Muscle of back (tissue), 11 donors: ENCODE results near the gene KIRREL3. TPM values are rescaled to one million over a fixed set of nuclear protein-coding genes. Genes with fewer than 3 reads are reported as not detected.

ENCODE experiments used
- DNase-seq, 3 donors: peaks; one replicate each; pipeline versions ENCODE4 v3.0.0 to v3.0.0-alpha.2; 2013
- polyA plus RNA-seq, 10 donors: library from polyadenylated mRNA; unstranded; fragments of 120-200 nt; gene quantifications; one replicate each; pipeline ENCODE4 v1.2.1, GENCODE V29; 2013; ENCODE audit not compliant: insufficient read length in 10 of 10

The KIRREL3 gene
- polyA plus RNA-seq, 10 donors, result 0.44 to 2.8 (median 1.2) TPM

- DNase-seq, result no peak
Measured at GRCh38 chr11:126423743-126424142, 576.8 kb downstream of the KIRREL3 start.

- DNase-seq, result no peak
Measured at GRCh38 chr11:126423154-126423553, 577.4 kb downstream of the KIRREL3 start.

GRCh38 chr11:126422446-126422845 lies 578.1 kb downstream of the KIRREL3 start:
- no peak for DNase-seq

- no peak for DNase-seq
Measured at GRCh38 chr11:126421271-126421671, 579.3 kb downstream of the KIRREL3 start.

- no peak for DNase-seq
Measured at GRCh38 chr11:126420698-126421256, 579.8 kb downstream of the KIRREL3 start.

GRCh38 chr11:126419801-126420697 lies 580.5 kb downstream of the KIRREL3 start:
- DNase-seq, result peak; percentile 20 to 77 (median 53)

GRCh38 chr11:126418887-126419286 lies 581.7 kb downstream of the KIRREL3 start:
- no peak for DNase-seq

GRCh38 chr11:126417091-126417862 lies 583.3 kb downstream of the KIRREL3 start:
- DNase-seq, result peak in 1 of 3 donors; percentile 65

- peak; percentile 84 to 95 (median 93) for DNase-seq
Measured at GRCh38 chr11:126416542-126417090, 584.0 kb downstream of the KIRREL3 start.

- DNase-seq, result peak; percentile 83 to 96 (median 90)
Measured at GRCh38 chr11:126415669-126416420, 584.7 kb downstream of the KIRREL3 start.

GRCh38 chr11:126415128-126415527 lies 585.4 kb downstream of the KIRREL3 start:
- DNase-seq, result peak; percentile 89 to 98 (median 97)

- DNase-seq, result no peak
Measured at GRCh38 chr11:126414615-126415014, 586.0 kb downstream of the KIRREL3 start.

GRCh38 chr11:126413843-126414405 lies 586.6 kb downstream of the KIRREL3 start:
- no peak for DNase-seq

GRCh38 chr11:126413426-126413825 lies 587.1 kb downstream of the KIRREL3 start:
- DNase-seq, result no peak

GRCh38 chr11:126411971-126412381 lies 588.6 kb downstream of the KIRREL3 start:
- no peak for DNase-seq

- no peak for DNase-seq
Measured at GRCh38 chr11:126410649-126411048, 589.9 kb downstream of the KIRREL3 start.

- DNase-seq, result no peak
Measured at GRCh38 chr11:126409620-126409985, 591.0 kb downstream of the KIRREL3 start.

GRCh38 chr11:126408901-126409619 lies 591.5 kb downstream of the KIRREL3 start:
- DNase-seq, result peak in 1 of 3 donors; percentile 65

- no peak for DNase-seq
Measured at GRCh38 chr11:126408496-126408895, 592.1 kb downstream of the KIRREL3 start.

GRCh38 chr11:126407682-126408288 lies 592.8 kb downstream of the KIRREL3 start:
- no peak for DNase-seq
